ENCODE measurements around the gene MACROD2.

GRCh38 chr20:14304472-14304871, 309.2 kb downstream of the MACROD2 start:
- no peak for TF ChIP-seq CTCF (optimal IDR thresholded peaks at IDR 0.05 in 1 of 3, IDR thresholded peaks at IDR 0.05 in 1 of 3, conservative IDR thresholded peaks at IDR 0.05 in 1 of 3; ENCODE audit: extremely low read depth in 1 of 3, insufficient read depth in 2 of 3, low read length in 3 of 3)
- TF ChIP-seq EZH2 (IDR thresholded peaks at IDR 0.05; ENCODE audit: low read length): no peak
